MG63 (cell line): Measurements from ENCODE around the gene VPS9D1. TPM values are rescaled to one million over a fixed set of nuclear protein-coding genes. Genes with fewer than 3 reads are reported as not detected.

ENCODE experiments used
- DNase-seq: peaks from one replicate; pipeline ENCODE4 v3.0.0-alpha.2; 2020
- H3K27me3 ChIP-seq: fragments of 250-450 bp; sonication (Bioruptor Pico); 2 replicates; pipeline ENCODE4 v1.5.1; 2020; ENCODE audit warnings: mild to moderate bottlenecking, moderate library complexity
- H3K36me3 ChIP-seq: fragments of 250-450 bp; sonication (Bioruptor Pico); 2 replicates; pipeline ENCODE4 v1.5.1; 2020; ENCODE audit warnings: mild to moderate bottlenecking, moderate library complexity
- H3K4me3 ChIP-seq: fragments of 250-450 bp; sonication (Bioruptor Pico); 2 replicates; pipeline ENCODE4 v1.5.1; 2020; ENCODE audit warnings: mild to moderate bottlenecking, moderate library complexity
- H3K9me3 ChIP-seq: fragments of 250-450 bp; sonication (Bioruptor Pico); 2 replicates; pipeline ENCODE4 v1.5.1; 2020; ENCODE audit warnings: mild to moderate bottlenecking, moderate library complexity
- total RNA-seq: library from RNA; depleted of rRNA; stranded (reverse); fragments of >200 nt; shearing (Covaris generic); gene quantifications from 2 replicates; pipeline ENCODE4 v1.2.3, GENCODE V29; 2014; ENCODE audit warnings: low replicate concordance; rRNA removed

The VPS9D1 gene
- total RNA-seq, 1 experiment from 2014 or later = 6.4 TPM

DNA sequence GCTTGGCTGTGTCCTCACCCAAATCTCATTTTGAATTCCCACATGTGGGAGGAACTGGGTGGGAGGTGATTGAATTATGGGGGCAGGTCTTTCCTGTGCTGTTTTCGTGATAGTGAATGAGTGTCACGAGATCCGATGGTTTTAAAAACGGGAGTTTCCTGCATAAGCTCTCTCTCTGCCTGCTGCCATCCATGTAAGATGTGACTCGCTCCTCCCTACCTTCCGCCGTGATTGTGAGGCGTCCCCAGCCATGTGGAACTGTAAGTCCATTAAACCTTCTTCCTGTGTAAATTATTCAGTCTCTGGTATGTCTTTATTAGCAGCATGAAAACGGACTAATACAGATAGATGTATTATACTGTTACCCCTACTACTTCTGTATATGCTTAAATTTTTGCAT lies 59.5 kb downstream of the VPS9D1 start:
- H3K4me3 ChIP-seq = no peak overlapping the region
- peaks cover 23% of the 10 kb centered on the region for H3K36me3 ChIP-seq
- no peaks in the 10 kb centered on the region; the same call in 1 of the 2 replicates for H3K9me3 ChIP-seq
- no peak for DNase-seq
- no peaks in the 10 kb centered on the region for H3K27me3 ChIP-seq

DNA sequence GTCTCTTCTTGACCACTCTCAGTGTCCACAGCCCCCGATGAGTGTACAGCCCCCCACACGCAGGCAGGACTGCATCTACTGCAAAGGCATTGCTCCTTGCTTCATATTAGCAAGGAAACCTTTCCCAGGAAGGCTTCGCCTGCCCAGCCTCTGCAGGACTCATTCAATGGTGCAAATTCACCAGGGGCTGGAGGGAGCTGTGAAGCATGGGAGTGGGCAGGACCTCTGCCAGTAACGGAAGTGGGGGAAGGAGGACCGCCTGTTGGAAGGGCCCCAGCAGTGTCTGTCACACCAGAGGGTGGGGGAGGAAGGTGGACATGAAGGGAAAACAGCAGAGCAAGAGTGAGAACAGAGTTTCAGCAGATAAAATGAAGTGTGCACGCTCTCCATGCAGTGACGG lies 60.6 kb downstream of the VPS9D1 start:
- Histone ChIP-seq H3K4me3 (no peak overlapping the region), H3K9me3 (no peaks in the 10 kb centered on the region), H3K27me3 (no peaks in the 10 kb centered on the region), H3K36me3 (peaks cover 23% of the 10 kb centered on the region)
- no peak for DNase-seq

DNA sequence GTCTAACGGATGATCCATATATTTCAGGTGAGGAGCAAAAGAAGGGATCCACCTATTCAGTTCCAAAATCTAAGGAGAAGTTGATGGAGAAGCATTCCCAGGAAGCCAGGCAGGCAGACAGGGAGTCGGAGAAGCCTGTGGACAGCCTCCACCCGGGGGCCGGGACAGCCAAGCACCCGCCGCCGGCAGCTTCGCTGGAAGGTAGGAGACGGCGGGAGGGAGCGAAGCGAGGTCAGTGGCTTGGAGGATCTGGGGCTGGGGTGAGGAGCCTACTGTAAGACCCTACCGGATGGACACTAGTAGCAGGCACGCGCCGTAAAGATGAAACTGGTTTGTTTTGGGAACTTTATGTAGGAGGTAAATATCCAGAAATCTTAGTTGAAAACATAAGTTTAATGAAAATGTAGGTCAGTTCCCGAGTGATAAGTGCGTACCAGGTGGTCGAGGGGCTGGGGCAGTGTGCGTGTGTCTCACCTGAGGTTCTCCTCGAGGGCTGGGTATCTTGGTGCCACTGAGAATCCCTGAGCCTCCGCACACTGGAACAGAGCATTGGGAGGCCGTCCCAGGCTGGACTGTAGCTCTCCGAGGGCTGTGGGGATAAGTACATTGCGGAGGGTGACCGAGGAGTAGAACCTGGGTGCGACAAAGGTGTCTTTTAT lies 62.3 kb downstream of the VPS9D1 start:
- Histone ChIP-seq H3K27me3 (no peaks in the 10 kb centered on the region), H3K36me3 (peaks cover 22% of the 10 kb centered on the region), H3K4me3 (peak overlapping the region; percentile 87), H3K9me3 (no peaks in the 10 kb centered on the region)
- peak; percentile 13 for DNase-seq

DNA sequence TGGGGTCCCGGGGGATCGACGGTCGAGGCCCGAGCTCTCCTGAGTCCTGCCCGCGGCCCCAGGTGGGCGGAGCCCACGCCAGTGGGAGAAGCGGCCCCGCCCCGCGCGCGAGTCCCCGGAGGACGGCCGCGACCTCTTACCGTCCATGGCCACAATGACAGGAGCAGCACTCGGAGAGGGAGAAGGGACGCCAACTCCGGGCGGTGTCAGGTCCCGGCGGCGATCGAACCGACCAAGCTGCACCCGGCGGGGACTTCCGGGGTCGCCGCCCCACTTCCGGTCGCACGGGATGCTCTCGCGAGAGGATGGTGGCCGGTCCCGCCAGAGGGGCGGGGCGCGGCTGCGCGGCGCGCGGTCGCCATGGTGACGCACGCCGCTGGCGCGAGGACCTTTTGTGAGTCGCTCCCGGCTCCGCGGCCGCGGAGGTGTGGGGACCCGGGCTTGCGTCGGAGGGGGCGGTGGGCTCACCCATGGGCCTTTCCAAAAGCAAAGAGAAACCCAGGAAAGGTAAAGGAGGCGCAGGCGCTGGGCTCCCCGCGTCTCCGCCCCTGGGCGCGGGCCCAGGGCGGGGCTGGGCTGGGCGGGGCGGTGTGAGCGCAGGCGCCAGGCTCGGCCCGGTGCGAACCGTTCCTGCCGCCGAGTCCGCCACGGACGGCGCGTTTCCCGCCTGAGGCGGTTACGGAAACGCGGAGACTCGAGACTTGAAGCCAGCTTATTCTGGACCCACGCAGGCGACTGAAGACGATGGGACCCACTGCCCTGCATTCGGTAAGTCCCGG lies 63.1 kb downstream of the VPS9D1 start, which contains the start of the genes CHMP1A and SPATA33:
Gene CHMP1A, minus strand, starts transcription at position 267 of the 779 bp plus-strand sequence. Its CDS starts 120 bp downstream, at position 147.
Gene SPATA33, plus strand, starts transcription at position 395 of the 779 bp plus-strand sequence. Its CDS starts 76 bp downstream, at position 471.
- H3K9me3 ChIP-seq = no peaks in the 10 kb centered on the region
- DNase-seq = peak; percentile 78
- peaks cover 21% of the 10 kb centered on the region for H3K36me3 ChIP-seq

More for the DNA sequence above, 63.1 kb downstream of the VPS9D1 start, which contains the start of the genes CHMP1A and SPATA33:
- Histone ChIP-seq H3K4me3 (peak within 1 kb of the TSS; percentile 87), H3K27me3 (no peaks in the 10 kb centered on the region)

Other genes starting within 250 kb of the VPS9D1 start
- gene ANKRD11, start 230.3 kb downstream of the VPS9D1 start, total RNA-seq = 54.3 and 98.9 TPM in 2 replicates
- 52.8 and 71.9 TPM in 2 replicates for gene SPG7, start 212.5 kb downstream of the VPS9D1 start, total RNA-seq
- gene RPL13, start 160.2 kb downstream of the VPS9D1 start, total RNA-seq = 2,413 and 2,555 TPM in 2 replicates
- gene CPNE7, start 145.1 kb downstream of the VPS9D1 start, total RNA-seq = 9.1 and 9.6 TPM in 2 replicates
- gene DPEP1, start 107.3 kb downstream of the VPS9D1 start, total RNA-seq = not detected in 2 replicates
- gene CHMP1A, start 63.2 kb downstream of the VPS9D1 start, total RNA-seq = 83.9 and 97.0 TPM in 2 replicates
- 6.6 and 13.7 TPM in 2 replicates for gene SPATA33, start 63.1 kb downstream of the VPS9D1 start, total RNA-seq
- gene CDK10, start 34.2 kb downstream of the VPS9D1 start, total RNA-seq = 11.9 and 40.4 TPM in 2 replicates
- gene SPATA2L, start 19.2 kb downstream of the VPS9D1 start, total RNA-seq = 12.6 and 18.4 TPM in 2 replicates
- gene ZNF276, start 639 bp upstream of the VPS9D1 start, total RNA-seq = 4.5 and 4.9 TPM in 2 replicates
- gene FANCA, start 95.7 kb upstream of the VPS9D1 start, total RNA-seq = 11.9 and 13.1 TPM in 2 replicates
- gene SPIRE2, start 107.6 kb upstream of the VPS9D1 start, total RNA-seq = 5.0 and 5.3 TPM in 2 replicates
- gene TCF25, start 152.7 kb upstream of the VPS9D1 start, total RNA-seq = 53.2 and 71.3 TPM in 2 replicates
- gene MC1R, start 198.0 kb upstream of the VPS9D1 start, total RNA-seq = 12.1 and 21.1 TPM in 2 replicates
- 803 and 1,289 TPM in 2 replicates for gene TUBB3, start 202.4 kb upstream of the VPS9D1 start, total RNA-seq
- gene DEF8, start 227.9 kb upstream of the VPS9D1 start, total RNA-seq = 357 and 571 TPM in 2 replicates